ENCODE data around the gene YRDC. TPM values are rescaled to one million over a fixed set of nuclear protein-coding genes. Genes with fewer than 3 reads are reported as not detected.
A peak's percentile ranks its signal among the peaks of the same experiment; 100 is the strongest.

YRDC gene
- total and polyA plus RNA-seq, 2 of the 13 experiments (the other 11 are each of a cell fraction or from before 2014, with no cell fraction given), result 27.5 to 29.2 TPM

DNA sequence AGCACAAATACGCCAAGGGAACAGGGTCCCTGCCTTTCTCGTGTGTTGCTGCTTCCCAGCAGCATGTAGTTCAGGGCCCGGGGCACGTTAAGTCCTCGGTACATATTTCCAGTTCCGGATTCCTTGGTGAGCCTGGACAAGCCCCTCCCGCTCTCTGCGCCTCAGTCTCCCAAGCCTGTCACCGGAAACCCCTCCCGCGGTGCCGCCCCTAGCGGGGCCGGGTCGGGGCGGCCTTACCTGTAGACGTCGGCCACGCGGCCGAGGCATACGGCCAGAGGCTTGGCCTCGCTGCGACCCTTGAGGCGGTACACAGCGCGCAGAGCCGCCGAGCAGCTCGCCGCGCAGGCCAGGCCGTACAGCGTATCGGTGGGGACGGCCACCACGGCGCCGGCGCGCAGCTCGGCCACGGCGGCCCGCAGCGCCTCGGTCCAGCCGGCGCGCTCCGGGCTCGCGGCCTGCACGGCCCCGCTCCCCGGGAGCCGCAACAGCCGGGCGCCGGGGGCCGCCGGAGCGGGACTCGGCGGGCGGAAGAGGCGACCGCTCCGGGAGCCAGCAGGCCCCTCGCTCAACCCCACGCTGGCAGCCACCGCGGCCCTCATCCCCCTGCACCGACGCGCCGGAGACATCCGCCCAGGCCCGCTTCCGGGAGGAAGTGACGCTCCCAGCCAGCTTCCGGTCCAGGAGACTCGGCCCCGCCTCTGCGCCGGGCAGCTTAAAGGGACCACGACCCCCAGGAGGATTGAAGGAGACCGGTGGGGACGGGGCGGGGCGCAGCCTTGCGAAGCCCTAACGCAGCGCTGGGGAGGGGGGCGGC, at the start of gene YRDC, which contains the start of gene C1orf122 (continued):
- TF ChIP-seq ZNF550 (CRISPR knock-in tag; IDR thresholded peaks at IDR 0.05; ENCODE audit: borderline replicate concordance), result no peak
- peak; percentile 36 for TF ChIP-seq AGO1 (IDR thresholded peaks at IDR 0.05; ENCODE audit: low read depth, low read length, poor library complexity, severe bottlenecking)
- TF ChIP-seq, protein P1, sequence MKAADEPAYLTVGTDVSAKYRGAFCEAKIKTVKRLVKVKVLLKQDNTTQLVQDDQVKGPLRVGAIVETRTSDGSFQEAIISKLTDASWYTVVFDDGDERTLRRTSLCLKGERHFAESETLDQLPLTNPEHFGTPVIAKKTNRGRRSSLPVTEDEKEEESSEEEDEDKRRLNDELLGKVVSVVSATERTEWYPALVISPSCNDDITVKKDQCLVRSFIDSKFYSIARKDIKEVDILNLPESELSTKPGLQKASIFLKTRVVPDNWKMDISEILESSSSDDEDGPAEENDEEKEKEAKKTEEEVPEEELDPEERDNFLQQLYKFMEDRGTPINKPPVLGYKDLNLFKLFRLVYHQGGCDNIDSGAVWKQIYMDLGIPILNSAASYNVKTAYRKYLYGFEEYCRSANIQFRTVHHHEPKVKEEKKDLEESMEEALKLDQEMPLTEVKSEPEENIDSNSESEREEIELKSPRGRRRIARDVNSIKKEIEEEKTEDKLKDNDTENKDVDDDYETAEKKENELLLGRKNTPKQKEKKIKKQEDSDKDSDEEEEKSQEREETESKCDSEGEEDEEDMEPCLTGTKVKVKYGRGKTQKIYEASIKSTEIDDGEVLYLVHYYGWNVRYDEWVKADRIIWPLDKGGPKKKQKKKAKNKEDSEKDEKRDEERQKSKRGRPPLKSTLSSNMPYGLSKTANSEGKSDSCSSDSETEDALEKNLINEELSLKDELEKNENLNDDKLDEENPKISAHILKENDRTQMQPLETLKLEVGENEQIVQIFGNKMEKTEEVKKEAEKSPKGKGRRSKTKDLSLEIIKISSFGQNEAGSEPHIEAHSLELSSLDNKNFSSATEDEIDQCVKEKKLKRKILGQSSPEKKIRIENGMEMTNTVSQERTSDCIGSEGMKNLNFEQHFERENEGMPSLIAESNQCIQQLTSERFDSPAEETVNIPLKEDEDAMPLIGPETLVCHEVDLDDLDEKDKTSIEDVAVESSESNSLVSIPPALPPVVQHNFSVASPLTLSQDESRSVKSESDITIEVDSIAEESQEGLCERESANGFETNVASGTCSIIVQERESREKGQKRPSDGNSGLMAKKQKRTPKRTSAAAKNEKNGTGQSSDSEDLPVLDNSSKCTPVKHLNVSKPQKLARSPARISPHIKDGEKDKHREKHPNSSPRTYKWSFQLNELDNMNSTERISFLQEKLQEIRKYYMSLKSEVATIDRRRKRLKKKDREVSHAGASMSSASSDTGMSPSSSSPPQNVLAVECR (CRISPR knock-in tag; IDR thresholded peaks at IDR 0.05; ENCODE audit: borderline replicate concordance), result peak; percentile 80
- TF ChIP-seq, protein P2, sequence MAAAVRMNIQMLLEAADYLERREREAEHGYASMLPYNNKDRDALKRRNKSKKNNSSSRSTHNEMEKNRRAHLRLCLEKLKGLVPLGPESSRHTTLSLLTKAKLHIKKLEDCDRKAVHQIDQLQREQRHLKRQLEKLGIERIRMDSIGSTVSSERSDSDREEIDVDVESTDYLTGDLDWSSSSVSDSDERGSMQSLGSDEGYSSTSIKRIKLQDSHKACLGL (CRISPR knock-in tag; IDR thresholded peaks at IDR 0.05), result peak; percentile 52
- TF ChIP-seq, protein P3, sequence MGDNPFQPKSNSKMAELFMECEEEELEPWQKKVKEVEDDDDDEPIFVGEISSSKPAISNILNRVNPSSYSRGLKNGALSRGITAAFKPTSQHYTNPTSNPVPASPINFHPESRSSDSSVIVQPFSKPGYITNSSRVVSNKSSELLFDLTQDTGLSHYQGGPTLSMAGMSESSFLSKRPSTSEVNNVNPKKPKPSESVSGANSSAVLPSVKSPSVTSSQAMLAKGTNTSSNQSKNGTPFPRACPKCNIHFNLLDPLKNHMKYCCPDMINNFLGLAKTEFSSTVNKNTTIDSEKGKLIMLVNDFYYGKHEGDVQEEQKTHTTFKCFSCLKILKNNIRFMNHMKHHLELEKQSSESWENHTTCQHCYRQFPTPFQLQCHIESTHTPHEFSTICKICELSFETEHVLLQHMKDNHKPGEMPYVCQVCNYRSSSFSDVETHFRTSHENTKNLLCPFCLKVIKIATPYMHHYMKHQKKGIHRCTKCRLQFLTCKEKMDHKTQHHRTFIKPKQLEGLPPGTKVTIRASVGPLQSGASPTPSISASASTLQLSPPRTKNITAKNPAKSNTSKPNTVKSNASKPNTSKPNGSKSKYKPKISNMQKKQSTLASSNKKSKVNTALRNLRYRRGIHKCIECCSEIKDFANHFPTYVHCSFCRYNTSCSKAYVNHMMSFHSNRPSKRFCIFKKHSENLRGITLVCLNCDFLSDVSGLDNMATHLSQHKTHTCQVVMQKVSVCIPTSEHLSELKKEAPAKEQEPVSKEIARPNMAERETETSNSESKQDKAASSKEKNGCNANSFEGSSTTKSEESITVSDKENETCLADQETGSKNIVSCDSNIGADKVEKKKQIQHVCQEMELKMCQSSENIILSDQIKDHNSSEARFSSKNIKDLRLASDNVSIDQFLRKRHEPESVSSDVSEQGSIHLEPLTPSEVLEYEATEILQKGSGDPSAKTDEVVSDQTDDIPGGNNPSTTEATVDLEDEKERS (CRISPR knock-in tag; IDR thresholded peaks at IDR 0.05), result no peak
- TF ChIP-seq KDM4B (CRISPR knock-in tag; IDR thresholded peaks at IDR 0.05), result no peak
- peak; percentile 1 for TF ChIP-seq KDM5A (IDR thresholded peaks at IDR 0.05; ENCODE audit: borderline replicate concordance, low read length)
- TF ChIP-seq SKI (IDR thresholded peaks at IDR 0.05; ENCODE audit: partially characterized antibody), result no peak
- TF ChIP-seq, protein P4, sequence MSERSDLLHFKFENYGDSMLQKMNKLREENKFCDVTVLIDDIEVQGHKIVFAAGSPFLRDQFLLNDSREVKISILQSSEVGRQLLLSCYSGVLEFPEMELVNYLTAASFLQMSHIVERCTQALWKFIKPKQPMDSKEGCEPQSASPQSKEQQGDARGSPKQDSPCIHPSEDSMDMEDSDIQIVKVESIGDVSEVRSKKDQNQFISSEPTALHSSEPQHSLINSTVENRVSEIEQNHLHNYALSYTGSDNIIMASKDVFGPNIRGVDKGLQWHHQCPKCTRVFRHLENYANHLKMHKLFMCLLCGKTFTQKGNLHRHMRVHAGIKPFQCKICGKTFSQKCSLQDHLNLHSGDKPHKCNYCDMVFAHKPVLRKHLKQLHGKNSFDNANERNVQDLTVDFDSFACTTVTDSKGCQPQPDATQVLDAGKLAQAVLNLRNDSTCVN (CRISPR knock-in tag; IDR thresholded peaks at IDR 0.05; ENCODE audit: borderline replicate concordance), result no peak
- TF ChIP-seq, protein P5, sequence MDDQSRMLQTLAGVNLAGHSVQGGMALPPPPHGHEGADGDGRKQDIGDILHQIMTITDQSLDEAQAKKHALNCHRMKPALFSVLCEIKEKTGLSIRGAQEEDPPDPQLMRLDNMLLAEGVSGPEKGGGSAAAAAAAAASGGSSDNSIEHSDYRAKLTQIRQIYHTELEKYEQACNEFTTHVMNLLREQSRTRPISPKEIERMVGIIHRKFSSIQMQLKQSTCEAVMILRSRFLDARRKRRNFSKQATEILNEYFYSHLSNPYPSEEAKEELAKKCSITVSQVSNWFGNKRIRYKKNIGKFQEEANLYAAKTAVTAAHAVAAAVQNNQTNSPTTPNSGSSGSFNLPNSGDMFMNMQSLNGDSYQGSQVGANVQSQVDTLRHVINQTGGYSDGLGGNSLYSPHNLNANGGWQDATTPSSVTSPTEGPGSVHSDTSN (CRISPR knock-in tag; IDR thresholded peaks at IDR 0.05; ENCODE audit: borderline replicate concordance), result no peak
- peak; percentile 82 for TF ChIP-seq PHF8 (CRISPR knock-in tag; IDR thresholded peaks at IDR 0.05)
- no peak for TF ChIP-seq ZNF883 (CRISPR knock-in tag; IDR thresholded peaks at IDR 0.05; ENCODE audit: not compliant biosample characterization)
- TF ChIP-seq HCFC1 (IDR thresholded peaks at IDR 0.05; ENCODE audit: low read depth, low read length), result peak; percentile 62
- TF ChIP-seq, protein P6, sequence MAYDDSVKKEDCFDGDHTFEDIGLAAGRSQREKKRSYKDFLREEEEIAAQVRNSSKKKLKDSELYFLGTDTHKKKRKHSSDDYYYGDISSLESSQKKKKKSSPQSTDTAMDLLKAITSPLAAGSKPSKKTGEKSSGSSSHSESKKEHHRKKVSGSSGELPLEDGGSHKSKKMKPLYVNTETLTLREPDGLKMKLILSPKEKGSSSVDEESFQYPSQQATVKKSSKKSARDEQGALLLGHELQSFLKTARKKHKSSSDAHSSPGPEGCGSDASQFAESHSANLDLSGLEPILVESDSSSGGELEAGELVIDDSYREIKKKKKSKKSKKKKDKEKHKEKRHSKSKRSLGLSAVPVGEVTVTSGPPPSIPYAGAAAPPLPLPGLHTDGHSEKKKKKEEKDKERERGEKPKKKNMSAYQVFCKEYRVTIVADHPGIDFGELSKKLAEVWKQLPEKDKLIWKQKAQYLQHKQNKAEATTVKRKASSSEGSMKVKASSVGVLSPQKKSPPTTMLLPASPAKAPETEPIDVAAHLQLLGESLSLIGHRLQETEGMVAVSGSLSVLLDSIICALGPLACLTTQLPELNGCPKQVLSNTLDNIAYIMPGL (CRISPR knock-in tag; IDR thresholded peaks at IDR 0.05; ENCODE audit: borderline replicate concordance in 1 of 2, low read depth in 1 of 2), result peak in 1 of 2 experiments; percentile 27; a peak in 2 of 4 replicates

All from HepG2 (cell line).